ENCODE data around the gene IFT25.

IFT25 gene

GRCh38 chr1:53927376-53927881, 18.1 kb downstream of the IFT25 start:
- no peak for DNase-seq

GRCh38 chr1:53919675-53920066, 25.8 kb downstream of the IFT25 start:
- peak; percentile 23 for DNase-seq

GRCh38 chr1:53918343-53918742, 27.2 kb downstream of the IFT25 start:
- no peak for DNase-seq

GRCh38 chr1:53913352-53914033, 32.0 kb downstream of the IFT25 start:
- no peak for DNase-seq

- no peak for DNase-seq
These were observed 34.1 kb downstream of the IFT25 start for GRCh38 chr1:53911442-53911841.

GRCh38 chr1:53909946-53910345, 35.6 kb downstream of the IFT25 start:
- DNase-seq, result no peak

- DNase-seq, result no peak
These were observed 39.4 kb downstream of the IFT25 start for GRCh38 chr1:53906121-53906520.

- no peak for DNase-seq
These were observed 40.0 kb downstream of the IFT25 start for GRCh38 chr1:53905509-53905908.

GRCh38 chr1:53902235-53903138, 43.0 kb downstream of the IFT25 start:
- no peak for DNase-seq

GRCh38 chr1:53899708-53900107, 45.8 kb downstream of the IFT25 start:
- DNase-seq, result no peak

GRCh38 chr1:53899206-53899628, 46.3 kb downstream of the IFT25 start:
- peak; percentile 49 for DNase-seq

- peak; percentile 81 for DNase-seq
These were observed 48.8 kb downstream of the IFT25 start for GRCh38 chr1:53896635-53897229.

GRCh38 chr1:53895421-53895820, 50.1 kb downstream of the IFT25 start:
- no peak for DNase-seq

GRCh38 chr1:53894644-53895043, 50.9 kb downstream of the IFT25 start:
- no peak for DNase-seq

GRCh38 chr1:53893999-53894636, 51.4 kb downstream of the IFT25 start, which contains the start of gene DIO1:
DIO1 (plus strand) TSS chr1:53894187; CDS start chr1:53894211, 24 bp downstream.
- no peak for DNase-seq

GRCh38 chr1:53892911-53893310, 52.6 kb downstream of the IFT25 start:
- DNase-seq, result no peak

- no peak for DNase-seq
These were observed 53.8 kb downstream of the IFT25 start for GRCh38 chr1:53891678-53892077.

GRCh38 chr1:53891018-53891417, 54.5 kb downstream of the IFT25 start:
- DNase-seq, result no peak

- DNase-seq, result no peak
These were observed 55.0 kb downstream of the IFT25 start for GRCh38 chr1:53890522-53890941.

GRCh38 chr1:53889304-53890298, 55.9 kb downstream of the IFT25 start, which contains the start of gene YIPF1:
YIPF1 (minus strand) TSS chr1:53889797; CDS start chr1:53888937, 860 bp downstream.
- peak; percentile 88 for DNase-seq

GRCh38 chr1:53888681-53889080, 56.8 kb downstream of the IFT25 start:
- no peak for DNase-seq
